SU-DHL-6 (cell line): ENCODE data around the gene ERVW-1.

Experiments used
- CTCF ChIP-seq: fragments of 200-600 bp; sonication (generic); IDR thresholded peaks from one replicate; pipeline ENCODE4 v1.5.1; 2017; ENCODE audit warnings: antibody characterized with exemption, mild to moderate bottlenecking, low read length, moderate library complexity; ENCODE audit not compliant: insufficient read depth, poor library complexity, severe bottlenecking
- EZH2phosphoT487 ChIP-seq: fragments of 200-600 bp; sonication (generic), shearing (Covaris generic); conservative IDR thresholded peaks from 2 replicates; pipeline ENCODE4 v1.6.1; 2018; ENCODE audit warnings: mild to moderate bottlenecking, antibody characterized with exemption, low read length, moderate library complexity, mixed read lengths

- TF ChIP-seq CTCF (no peak), EZH2phosphoT487 (no peak)
Observed at GRCh38 chr7:92506363-92506762, 28.6 kb upstream of the ERVW-1 start.
